ENCODE measurements around the gene HIVEP3.

The HIVEP3 gene

DNA sequence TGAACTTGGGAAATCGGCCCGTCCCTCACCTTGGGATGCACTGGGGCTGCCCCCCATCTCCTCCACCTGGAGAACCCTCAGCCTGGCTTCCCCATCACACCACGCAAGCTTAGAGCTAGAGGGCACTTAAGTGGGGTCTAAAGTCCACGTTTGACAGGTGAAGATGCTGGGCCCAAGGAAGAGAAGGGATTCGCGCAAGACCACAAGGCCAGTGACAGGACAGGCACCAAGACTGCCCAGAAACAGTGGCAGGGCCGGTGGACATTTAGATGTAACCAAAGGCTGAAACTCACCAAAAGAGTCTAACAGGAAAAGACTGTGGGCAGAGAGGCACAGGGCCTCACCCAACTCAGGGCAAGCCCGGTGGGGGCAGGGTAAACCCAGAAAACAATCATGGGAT is 303.4 kb downstream of the HIVEP3 start:
- no peak for TF ChIP-seq CREB1 (IDR thresholded peaks at IDR 0.05; ENCODE audit: low read depth)
- TF ChIP-seq MAX (IDR thresholded peaks at IDR 0.05): no peak
- TF ChIP-seq TAF1 (IDR thresholded peaks at IDR 0.05; ENCODE audit: low read depth): no peak
- TF ChIP-seq RAD21 (IDR thresholded peaks at IDR 0.05; ENCODE audit: low read depth): no peak
- TF ChIP-seq CEBPB (IDR thresholded peaks at IDR 0.05): no peak
- TF ChIP-seq EGR1 (IDR thresholded peaks at IDR 0.05): no peak
- TF ChIP-seq EP300 (IDR thresholded peaks at IDR 0.05; ENCODE audit: borderline replicate concordance): no peak
- no peak for TF ChIP-seq FOXM1 (IDR thresholded peaks at IDR 0.05; ENCODE audit: borderline replicate concordance, low read depth)

- no peak for TF ChIP-seq CREB1 (IDR thresholded peaks at IDR 0.05; ENCODE audit: low read depth)
- TF ChIP-seq EGR1 (IDR thresholded peaks at IDR 0.05): no peak
- TF ChIP-seq TCF12 (IDR thresholded peaks at IDR 0.05; ENCODE audit: low read depth): no peak
- TF ChIP-seq YY1 (IDR thresholded peaks at IDR 0.05; ENCODE audit: low read depth): no peak
These were observed 303.9 kb downstream of the HIVEP3 start for GRCh38 chr1:41614818-41615217.

DNA sequence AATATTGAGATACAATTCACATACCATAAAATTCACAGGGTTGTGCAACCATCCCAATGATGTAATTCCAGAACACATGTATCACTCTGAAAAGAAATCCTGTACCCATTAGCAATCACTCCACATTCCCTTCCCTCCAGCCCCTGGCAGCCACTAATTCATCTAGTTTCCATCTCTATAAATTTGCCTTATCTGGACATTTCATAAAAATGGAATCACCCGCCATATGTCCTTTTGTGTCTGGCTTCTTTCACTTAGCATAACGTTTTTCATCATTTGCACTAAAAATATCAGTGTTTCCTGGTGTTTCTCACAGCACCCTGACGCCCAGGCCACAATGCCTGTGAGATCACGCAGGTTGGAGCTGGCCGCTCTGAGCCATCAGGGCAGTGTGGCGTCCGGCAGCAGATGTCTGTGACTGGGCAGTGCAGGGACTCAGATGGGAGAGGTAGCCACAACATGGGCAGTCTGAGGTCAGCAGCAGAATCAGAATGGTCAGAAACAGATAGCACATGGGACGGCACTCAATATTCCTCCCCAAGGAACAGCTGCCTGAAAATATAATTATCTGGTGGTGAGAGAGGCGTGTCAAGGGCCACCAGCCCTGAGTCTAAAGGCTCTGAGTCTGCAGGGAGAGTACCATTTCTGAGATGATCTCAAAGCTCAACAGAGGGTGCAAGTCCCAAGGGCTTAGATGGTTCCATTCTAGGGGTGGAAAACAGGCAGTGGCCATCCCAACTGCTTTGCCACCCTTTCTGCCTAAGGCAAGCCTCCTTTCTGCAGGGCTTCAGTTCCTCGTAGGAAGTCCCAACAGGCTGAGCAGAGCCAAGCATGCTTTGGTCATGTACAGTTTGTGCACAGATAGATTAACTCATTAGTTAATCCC is 304.8 kb downstream of the HIVEP3 start:
- TF ChIP-seq TEAD4 (IDR thresholded peaks at IDR 0.05): no peak

GRCh38 chr1:41612953-41613352 is 305.8 kb downstream of the HIVEP3 start:
- no peak for TF ChIP-seq NFIC (IDR thresholded peaks at IDR 0.05)
- no peak for TF ChIP-seq TCF12 (IDR thresholded peaks at IDR 0.05; ENCODE audit: low read depth)
- TF ChIP-seq YY1 (IDR thresholded peaks at IDR 0.05; ENCODE audit: low read depth): no peak
- TF ChIP-seq RAD21 (IDR thresholded peaks at IDR 0.05; ENCODE audit: low read depth): no peak
- no peak for TF ChIP-seq TEAD4 (IDR thresholded peaks at IDR 0.05)
- no peak for TF ChIP-seq MAX (IDR thresholded peaks at IDR 0.05)
- no peak for TF ChIP-seq EGR1 (IDR thresholded peaks at IDR 0.05)
- no peak for TF ChIP-seq USF1 (IDR thresholded peaks at IDR 0.05)
- no peak for TF ChIP-seq REST (IDR thresholded peaks at IDR 0.05; ENCODE audit: low read depth)
- TF ChIP-seq CREB1 (IDR thresholded peaks at IDR 0.05; ENCODE audit: low read depth): no peak
- no peak for TF ChIP-seq ZBTB7A (IDR thresholded peaks at IDR 0.05; ENCODE audit: low read depth)
- no peak for TF ChIP-seq CEBPB (IDR thresholded peaks at IDR 0.05)
- no peak for TF ChIP-seq TAF1 (IDR thresholded peaks at IDR 0.05; ENCODE audit: low read depth)
- no peak for TF ChIP-seq EP300 (IDR thresholded peaks at IDR 0.05; ENCODE audit: borderline replicate concordance)
- TF ChIP-seq FOXM1 (IDR thresholded peaks at IDR 0.05; ENCODE audit: borderline replicate concordance, low read depth): no peak

GRCh38 chr1:41611932-41612450 is 306.7 kb downstream of the HIVEP3 start:
- TF ChIP-seq REST (IDR thresholded peaks at IDR 0.05; ENCODE audit: low read depth): no peak
- TF ChIP-seq CREB1 (IDR thresholded peaks at IDR 0.05; ENCODE audit: low read depth): no peak
- no peak for TF ChIP-seq NFIC (IDR thresholded peaks at IDR 0.05)
- TF ChIP-seq EGR1 (IDR thresholded peaks at IDR 0.05): no peak
- TF ChIP-seq MAX (IDR thresholded peaks at IDR 0.05): no peak
- no peak for TF ChIP-seq FOXM1 (IDR thresholded peaks at IDR 0.05; ENCODE audit: borderline replicate concordance, low read depth)
- TF ChIP-seq YY1 (IDR thresholded peaks at IDR 0.05; ENCODE audit: low read depth): no peak
- TF ChIP-seq CEBPB (IDR thresholded peaks at IDR 0.05): no peak
- no peak for TF ChIP-seq RAD21 (IDR thresholded peaks at IDR 0.05; ENCODE audit: low read depth)
- TF ChIP-seq TEAD4 (IDR thresholded peaks at IDR 0.05): no peak
- TF ChIP-seq EP300 (IDR thresholded peaks at IDR 0.05; ENCODE audit: borderline replicate concordance): no peak
